Activated B cell treated with CpG ODN at 0.5 μM for 24 hours (primary cell): ENCODE data around the gene CIAO2B. TPM values are rescaled to one million over a fixed set of nuclear protein-coding genes. Genes with fewer than 3 reads are reported as not detected.

Source experiments
- ATAC-seq: fragments of 200-7000 bp; cut with Tn5 transposase; one replicate; pipeline ENCODE4 v1.10.0; 2021; ENCODE audit warnings: low read depth, mild to moderate bottlenecking, moderate library complexity
- CTCF ChIA-PET: fragments of 350-600 bp; sonication (Branson Sonifier 250); formaldehyde crosslinking; loops from one replicate; lab custom pipeline; 2021; ENCODE audit warnings: antibody characterized with exemption; lab: Charles Lee
- POLR2A ChIA-PET: fragments of 350-600 bp; sonication (Branson Sonifier 250); formaldehyde crosslinking; loops from one replicate; lab custom pipeline; 2021; ENCODE audit warnings: antibody characterized with exemption; lab: Charles Lee
- DNase-seq: peaks from one replicate; pipeline ENCODE4 v3.0.0; 2022
- H3K27ac Mint-ChIP-seq: one replicate; pipeline ENCODE4 v1.8.0; 2020; ENCODE audit warnings: mixed read lengths
- H3K27me3 Mint-ChIP-seq: one replicate; pipeline ENCODE4 v1.8.0; 2021; ENCODE audit warnings: mixed read lengths
- H3K36me3 Mint-ChIP-seq: one replicate; pipeline ENCODE4 v1.8.0; 2021; ENCODE audit warnings: low read depth, mixed read lengths
- H3K4me1 Mint-ChIP-seq: one replicate; pipeline ENCODE4 v1.8.0; 2021; ENCODE audit warnings: mixed read lengths
- H3K4me3 Mint-ChIP-seq: one replicate; pipeline ENCODE4 v1.8.0; 2020; ENCODE audit warnings: mild to moderate bottlenecking, mixed read lengths
- H3K9me3 Mint-ChIP-seq: one replicate; pipeline ENCODE4 v1.8.0; 2020; ENCODE audit warnings: mixed read lengths
- intact Hi-C: fragments of 100-400 bp; cut with micrococcal nuclease; formaldehyde crosslinking; loops from one replicate; pipeline ENCODE4 v1.15.1; 2024
- total RNA-seq: library from RNA; stranded (reverse); gene quantifications from 2 replicates; pipeline ENCODE4 v1.2.3, GENCODE V29; 2022
- TF ChIP-seq, protein P1 (sequence below): fragments of 200-600 bp; IDR thresholded peaks from one replicate; pipeline ENCODE4 v1.8.0; 2022; ENCODE audit warnings: antibody characterized with exemption, mild to moderate bottlenecking

The CIAO2B gene
- total RNA-seq, 1 donor from 2014 or later = 66.2 TPM

DNA sequence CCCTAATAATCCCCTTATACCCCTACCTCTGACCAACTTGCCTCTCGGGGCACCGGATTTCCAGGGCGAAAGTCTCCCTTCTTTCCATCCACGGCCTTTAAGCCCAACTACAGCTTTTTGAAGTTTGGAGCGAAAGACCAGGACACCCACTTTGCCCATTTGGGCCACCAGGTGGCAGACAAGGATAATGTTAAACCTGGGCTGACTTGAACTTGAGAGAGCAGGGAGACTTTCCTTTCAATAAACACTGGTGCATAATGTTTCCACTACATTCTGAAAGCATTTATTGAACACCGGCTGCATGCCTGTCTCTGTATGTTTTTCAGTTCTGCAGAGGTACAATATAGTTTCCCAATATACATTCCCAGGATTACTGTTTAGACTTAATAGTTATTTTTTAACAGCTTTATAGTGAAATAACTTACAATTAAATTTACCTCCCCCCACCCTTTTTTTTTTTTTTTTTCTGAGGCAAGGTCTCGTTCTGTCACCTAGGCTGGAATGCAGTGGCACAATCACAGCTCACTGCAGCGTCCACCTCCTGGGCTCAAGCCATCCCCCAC lies 20.0 kb upstream of the CIAO2B start:
- Mint-ChIP-seq H3K4me3 (no peak overlapping the region), H3K36me3 (no peaks in the 10 kb centered on the region), H3K27me3 (peaks cover 23% of the 10 kb centered on the region), H3K4me1 (no peaks in the 10 kb centered on the region), H3K27ac (no peak overlapping the region), H3K9me3 (no peaks in the 10 kb centered on the region)
- peak; percentile 78 for ATAC-seq
- TF ChIP-seq, protein P1, sequence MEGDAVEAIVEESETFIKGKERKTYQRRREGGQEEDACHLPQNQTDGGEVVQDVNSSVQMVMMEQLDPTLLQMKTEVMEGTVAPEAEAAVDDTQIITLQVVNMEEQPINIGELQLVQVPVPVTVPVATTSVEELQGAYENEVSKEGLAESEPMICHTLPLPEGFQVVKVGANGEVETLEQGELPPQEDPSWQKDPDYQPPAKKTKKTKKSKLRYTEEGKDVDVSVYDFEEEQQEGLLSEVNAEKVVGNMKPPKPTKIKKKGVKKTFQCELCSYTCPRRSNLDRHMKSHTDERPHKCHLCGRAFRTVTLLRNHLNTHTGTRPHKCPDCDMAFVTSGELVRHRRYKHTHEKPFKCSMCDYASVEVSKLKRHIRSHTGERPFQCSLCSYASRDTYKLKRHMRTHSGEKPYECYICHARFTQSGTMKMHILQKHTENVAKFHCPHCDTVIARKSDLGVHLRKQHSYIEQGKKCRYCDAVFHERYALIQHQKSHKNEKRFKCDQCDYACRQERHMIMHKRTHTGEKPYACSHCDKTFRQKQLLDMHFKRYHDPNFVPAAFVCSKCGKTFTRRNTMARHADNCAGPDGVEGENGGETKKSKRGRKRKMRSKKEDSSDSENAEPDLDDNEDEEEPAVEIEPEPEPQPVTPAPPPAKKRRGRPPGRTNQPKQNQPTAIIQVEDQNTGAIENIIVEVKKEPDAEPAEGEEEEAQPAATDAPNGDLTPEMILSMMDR = no peak
- intact Hi-C loops = loop anchor here (1.0 to 2.0 kb wide), 5 partner anchors 23 to 511 kb away; no protein-coding TSS in a partner anchor
- ChIA-PET CTCF (interaction anchor here (0.6 to 1.3 kb wide), 7 partner anchors 21 to 560 kb away, joined by 3 to 5 read pairs (median 3); no protein-coding TSS in a partner anchor), POLR2A (interaction anchor here (0.6 to 0.9 kb wide), 2 partner anchors 273 to 658 kb away, joined by 3 read pairs; partner anchors contain the start of gene TMEM208)
- DNase-seq = peak; percentile 51

DNA sequence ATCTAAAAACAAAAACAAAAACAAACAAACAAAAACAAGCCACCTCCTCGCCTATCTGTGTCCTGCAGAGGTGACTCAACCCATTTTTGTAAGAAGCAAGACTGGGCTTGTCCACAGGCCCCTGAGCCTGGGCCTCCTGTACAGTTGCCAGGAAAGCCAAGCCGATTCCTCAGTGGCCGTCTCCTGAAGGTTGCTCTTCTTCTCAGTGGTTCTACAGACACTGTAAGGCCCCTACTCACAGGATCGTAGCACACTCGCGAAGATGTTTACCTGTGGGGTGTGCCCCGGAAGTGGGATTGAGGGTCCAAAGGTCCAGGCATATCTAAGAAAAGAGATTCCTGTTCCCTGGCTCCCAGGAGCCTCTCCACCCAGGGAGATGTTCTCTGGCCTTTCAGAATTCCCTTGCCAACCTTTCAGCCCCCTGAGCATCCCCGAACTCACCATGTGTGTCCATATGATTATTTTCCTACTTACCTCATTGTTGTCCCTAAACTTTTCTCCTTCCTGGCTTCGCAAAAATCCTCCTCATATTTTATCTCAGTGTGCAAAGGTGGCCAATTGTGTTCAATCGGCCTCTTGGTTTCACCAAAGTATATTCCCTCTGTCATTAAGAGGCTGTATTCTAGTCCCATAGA lies 19.4 kb upstream of the CIAO2B start:
- H3K27me3 Mint-ChIP-seq = peaks cover 23% of the 10 kb centered on the region
- DNase-seq (no peak), ATAC-seq (no peak)
- H3K27ac Mint-ChIP-seq = no peak overlapping the region
- POLR2A ChIA-PET = interaction anchor here (0.6 to 0.9 kb wide), 2 partner anchors 273 to 659 kb away, joined by 3 read pairs; partner anchors contain the start of gene TMEM208
- no peaks in the 10 kb centered on the region for H3K9me3 Mint-ChIP-seq
- TF ChIP-seq, protein P1 = no peak
- H3K36me3 Mint-ChIP-seq = no peaks in the 10 kb centered on the region
- H3K4me1 Mint-ChIP-seq = peaks cover 3% of the 10 kb centered on the region
- CTCF ChIA-PET = interaction anchor here (1.0 to 1.3 kb wide), 5 partner anchors 22 to 561 kb away, joined by 3 to 5 read pairs (median 3); no protein-coding TSS in a partner anchor
- H3K4me3 Mint-ChIP-seq = no peak overlapping the region
- intact Hi-C loops = loop anchor here (1.0 to 2.0 kb wide), 5 partner anchors 23 to 511 kb away; no protein-coding TSS in a partner anchor

DNA sequence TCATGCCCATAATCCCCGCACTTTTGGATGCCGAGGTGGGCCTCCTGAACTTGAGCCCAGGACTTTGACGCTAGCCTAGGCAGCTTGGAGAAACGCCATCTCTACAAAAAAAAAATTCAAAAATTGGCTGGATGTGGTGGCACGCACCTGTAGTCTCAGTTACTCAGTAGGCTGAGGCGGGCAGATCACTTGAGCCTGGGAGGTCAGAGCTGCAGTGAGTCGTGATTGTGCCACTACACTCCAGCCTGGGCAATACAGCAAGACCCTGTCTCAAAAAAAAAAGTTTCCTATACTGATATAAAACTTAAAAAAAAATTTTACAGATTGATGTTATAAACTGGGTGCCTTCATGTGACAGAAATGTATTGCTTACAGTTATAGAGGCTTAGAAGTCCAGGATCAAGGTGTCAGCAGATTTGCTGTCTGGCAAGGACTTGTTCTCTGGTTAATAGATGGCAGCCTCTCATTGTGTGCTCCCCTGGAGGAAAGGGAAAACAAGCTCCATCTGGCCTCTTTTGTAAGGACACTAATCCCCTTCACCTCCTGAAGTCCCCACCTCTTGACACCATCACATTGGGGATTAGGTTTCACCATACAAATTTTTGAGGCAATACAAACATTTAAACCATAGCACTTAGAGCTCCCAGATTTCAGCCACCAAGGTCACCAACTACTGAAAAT lies 18.4 kb upstream of the CIAO2B start:
- H3K27me3 Mint-ChIP-seq = peaks cover 23% of the 10 kb centered on the region
- H3K36me3 Mint-ChIP-seq = no peaks in the 10 kb centered on the region
- DNase-seq (no peak), ATAC-seq (no peak)
- intact Hi-C loops = no loop called here
- H3K4me3 Mint-ChIP-seq = no peak overlapping the region
- no peak overlapping the region for H3K27ac Mint-ChIP-seq
- no peaks in the 10 kb centered on the region for H3K9me3 Mint-ChIP-seq
- TF ChIP-seq, protein P1 = no peak
- H3K4me1 Mint-ChIP-seq = peaks cover 12% of the 10 kb centered on the region
- ChIA-PET CTCF (interaction anchor here (0.9 to 1.7 kb wide), 4 partner anchors 9 to 205 kb away, joined by 3 to 5 read pairs (median 4); partner anchors contain the start of gene CES3), POLR2A (no interaction called here)

DNA sequence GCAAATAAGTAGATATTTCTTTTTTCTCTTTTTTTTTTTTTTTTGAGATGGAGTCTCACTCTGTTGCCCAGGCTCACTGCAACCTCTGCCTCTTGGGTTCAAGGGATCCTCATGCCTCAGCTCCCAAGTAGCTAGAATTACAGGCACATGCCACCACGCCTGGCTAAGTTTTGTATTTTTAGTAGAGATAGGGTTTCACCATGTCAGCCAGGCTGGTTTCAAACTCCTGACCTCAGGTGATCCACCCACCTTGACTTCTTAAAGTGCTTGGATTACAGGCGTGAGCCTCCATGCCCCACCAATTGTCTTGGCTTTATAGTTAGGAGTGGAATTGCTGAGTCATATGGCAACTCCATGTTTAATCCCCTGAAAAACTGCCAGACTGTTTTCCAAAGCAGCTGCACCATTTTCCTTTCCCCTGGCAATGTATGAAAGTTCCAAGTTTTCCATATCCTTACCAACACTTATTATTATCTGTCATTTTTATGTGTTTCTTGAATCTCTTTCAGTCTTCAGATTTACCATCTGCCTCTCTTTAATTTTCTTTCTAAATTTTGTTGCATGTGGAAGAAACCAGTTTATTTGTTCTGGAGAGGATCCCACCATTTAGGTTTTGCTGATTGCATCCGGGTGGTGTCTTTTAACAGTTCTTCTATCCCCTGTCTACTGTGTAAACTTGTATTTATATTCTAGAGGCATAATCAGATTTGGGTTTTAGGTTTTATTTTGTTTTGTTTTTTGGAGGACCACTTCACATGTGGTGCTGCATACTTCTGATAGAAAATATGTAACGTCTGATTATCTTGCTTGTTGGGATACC lies 17.0 kb upstream of the CIAO2B start:
- H3K27me3 Mint-ChIP-seq = peaks cover 24% of the 10 kb centered on the region
- intact Hi-C loops = no loop called here
- DNase-seq (no peak), ATAC-seq (no peak)
- ChIA-PET CTCF (interaction anchor here (1.3 to 1.7 kb wide), 2 partner anchors 10 to 206 kb away, joined by 3 to 4 read pairs; partner anchors contain the start of gene CES3), POLR2A (no interaction called here)
- no peak overlapping the region for H3K4me3 Mint-ChIP-seq
- TF ChIP-seq, protein P1 = no peak
- no peak overlapping the region for H3K27ac Mint-ChIP-seq
- H3K9me3 Mint-ChIP-seq = no peaks in the 10 kb centered on the region
- peaks cover 17% of the 10 kb centered on the region for H3K4me1 Mint-ChIP-seq
- H3K36me3 Mint-ChIP-seq = no peaks in the 10 kb centered on the region
